CD4-positive, alpha-beta T cell treated with Interleukin-4 for 4 hours (primary cell): Measurements from ENCODE around the gene NOS1.

Source experiments
- DNase-seq: peaks from one replicate; pipeline ENCODE4 v3.0.0-alpha.2; 2020

NOS1 gene

DNA sequence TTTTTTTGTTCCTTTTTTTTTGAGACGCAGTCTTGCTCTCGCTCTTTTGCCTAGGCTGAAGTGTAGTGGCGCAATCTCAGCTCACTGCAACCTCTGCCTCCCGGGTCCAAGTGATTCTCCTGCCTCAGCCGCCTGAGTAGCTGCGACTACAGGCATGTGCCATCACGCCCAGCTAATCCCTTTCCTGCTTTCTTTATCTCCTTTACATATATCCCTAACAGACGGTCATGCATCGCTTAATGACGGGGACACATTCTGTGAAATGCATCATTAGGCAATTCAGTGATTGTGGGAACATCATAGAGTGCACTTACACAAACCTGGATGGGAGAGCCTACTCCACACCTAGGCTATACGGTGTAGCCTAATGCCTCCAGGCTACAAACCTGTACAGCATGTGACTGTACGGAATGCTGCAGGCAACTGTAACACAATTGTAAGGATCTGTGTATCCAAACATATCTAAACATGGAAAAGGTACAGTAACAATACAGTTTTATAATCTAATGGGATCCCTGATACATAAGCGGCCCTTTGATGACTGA lies 32.8 kb downstream of the NOS1 start:
- DNase-seq = no peak

DNA sequence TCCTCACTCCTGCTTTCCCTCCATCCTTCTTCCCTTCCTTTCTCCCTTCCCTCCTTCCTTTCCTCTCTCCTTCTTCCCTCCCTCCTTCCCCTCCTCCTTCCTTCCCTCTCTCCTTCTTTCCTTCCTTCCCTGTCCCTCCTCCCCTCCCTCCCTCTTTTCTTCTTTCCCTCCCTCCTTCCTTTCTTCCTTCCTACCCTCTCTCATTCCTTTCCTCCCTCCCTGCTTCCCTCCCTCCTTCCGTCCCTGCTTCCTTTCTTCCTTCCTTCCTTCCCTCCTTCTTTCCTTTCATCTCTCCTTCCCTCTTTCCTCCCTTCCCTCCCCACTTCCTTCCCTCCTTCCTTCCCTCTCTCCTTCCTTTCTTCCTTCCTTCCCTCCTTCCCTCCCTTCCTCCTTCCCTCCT lies 39.0 kb downstream of the NOS1 start:
- no peak for DNase-seq

DNA sequence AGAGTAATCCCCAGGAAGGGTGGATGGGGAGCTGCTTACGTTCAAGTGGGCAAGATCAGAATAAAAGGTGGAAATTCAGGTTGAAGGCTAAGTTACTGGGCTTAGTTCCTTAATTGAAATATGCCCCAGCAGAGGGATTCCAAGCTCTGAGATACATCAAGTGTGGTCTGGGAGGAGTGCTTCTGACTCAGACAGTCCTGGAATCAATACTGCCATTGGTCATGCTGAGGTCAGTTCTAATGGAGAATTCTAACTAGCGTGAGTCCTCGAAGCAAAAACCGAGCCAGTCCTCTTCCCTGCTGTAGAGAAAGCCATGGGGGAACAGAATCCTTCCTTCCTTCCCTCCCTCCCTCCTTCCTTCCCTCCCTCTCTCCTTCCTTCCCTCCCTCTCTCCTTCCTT lies 39.9 kb downstream of the NOS1 start:
- DNase-seq = no peak

DNA sequence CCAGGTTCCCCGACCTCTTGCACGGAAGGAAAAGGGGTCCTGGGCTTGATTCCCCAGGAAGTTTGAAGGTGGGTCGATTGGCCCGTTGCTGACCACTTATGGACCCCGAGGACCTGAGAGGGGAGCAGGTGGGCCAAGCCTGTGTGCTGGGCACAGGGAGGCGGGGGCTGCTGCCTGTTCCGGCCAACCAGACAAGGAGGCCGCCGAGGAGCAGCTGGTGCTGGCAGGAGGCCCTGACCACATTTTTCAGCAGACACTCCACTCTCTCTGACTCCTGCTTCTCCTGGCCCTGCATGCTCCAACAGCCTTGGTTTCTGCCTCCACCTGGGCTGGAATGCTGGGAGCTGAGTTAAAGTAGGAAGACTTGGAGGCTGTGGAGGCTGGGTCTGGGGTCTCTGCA lies 42.8 kb downstream of the NOS1 start:
- no peak for DNase-seq

DNA sequence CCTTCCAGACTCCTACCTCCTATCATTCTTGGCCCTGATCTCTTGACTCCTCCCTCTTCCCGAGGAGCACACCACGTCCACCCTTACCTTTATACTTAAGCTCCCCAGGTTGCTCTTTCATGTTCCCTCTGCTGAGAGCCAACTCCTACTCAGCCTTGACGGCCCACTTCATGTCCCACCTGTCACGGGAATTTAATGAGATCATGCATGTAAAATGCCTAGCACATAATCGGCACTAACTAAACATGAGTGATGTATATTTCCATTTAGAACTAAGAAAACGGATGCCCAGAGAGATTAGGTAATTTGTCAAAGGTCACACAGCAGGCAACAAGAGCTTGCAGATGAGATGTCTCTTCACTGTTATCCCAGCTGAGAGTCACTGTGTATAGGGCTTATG lies 45.1 kb downstream of the NOS1 start:
- no peak for DNase-seq

DNA sequence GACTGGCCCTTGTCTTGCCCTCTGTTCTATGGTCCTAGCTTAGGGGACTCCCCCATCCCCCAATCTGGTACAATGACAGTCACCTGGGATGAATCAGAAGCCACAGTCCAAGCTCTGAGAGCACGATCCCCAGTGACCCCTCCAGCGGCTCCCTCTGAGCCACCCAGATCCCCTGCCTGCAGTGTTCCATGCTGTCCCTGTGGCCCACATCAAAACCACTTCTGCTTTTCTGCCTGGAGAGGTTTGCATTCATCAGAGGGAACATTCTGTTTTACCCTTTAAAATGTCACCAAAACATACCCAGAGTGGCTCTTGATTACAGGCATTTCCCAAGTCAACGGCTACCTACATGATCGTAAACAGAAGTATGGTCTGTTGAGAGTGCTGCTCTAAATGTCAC lies 47.5 kb downstream of the NOS1 start:
- DNase-seq = no peak

DNA sequence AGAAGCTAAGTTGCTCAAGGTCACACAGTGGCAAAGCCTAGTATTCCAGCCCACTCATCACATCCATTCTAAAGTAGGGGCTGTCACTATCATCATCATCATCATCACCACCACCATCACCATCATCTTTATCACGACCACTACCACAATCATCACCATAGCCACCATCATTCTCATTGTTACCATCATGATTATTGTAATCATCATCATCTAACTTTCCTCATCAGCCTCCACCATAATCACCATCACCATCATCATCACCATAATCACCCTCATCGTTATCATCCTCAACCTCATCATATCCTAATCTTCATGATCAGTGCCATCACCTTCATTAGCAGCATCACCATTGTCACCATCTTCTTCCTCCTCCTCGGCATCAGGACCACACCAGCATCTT lies 48.7 kb downstream of the NOS1 start:
- DNase-seq = no peak

DNA sequence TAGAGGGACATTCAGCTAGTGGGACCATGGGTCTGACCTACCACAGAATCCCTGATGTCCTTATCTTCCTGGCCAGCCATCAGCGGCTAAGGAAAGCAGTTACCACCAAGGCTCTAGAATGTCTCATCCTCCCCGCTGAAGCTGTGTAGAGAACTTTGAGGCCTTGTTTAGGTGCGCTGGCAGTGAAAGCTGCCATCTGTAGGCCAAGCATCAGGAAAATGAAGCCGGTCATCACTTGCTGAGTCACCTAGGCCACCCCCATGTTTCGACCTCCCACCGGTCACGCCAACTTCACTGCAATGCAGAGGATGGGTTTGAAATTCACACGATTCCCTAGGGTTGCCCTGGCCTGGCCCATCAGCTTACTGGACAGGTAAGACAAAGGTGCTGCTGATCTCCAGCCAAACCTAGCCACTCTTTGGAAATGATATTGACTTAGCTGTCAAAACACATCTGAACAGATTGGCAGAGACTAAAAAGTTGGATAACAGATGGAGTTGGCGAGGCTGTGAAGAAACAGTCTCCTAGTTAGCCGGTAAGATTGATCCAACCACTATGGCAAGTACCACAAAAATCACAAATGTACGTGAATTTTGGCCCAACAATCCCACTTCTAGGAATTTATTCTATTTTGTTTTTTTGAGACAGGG lies 52.0 kb downstream of the NOS1 start:
- DNase-seq = no peak

DNA sequence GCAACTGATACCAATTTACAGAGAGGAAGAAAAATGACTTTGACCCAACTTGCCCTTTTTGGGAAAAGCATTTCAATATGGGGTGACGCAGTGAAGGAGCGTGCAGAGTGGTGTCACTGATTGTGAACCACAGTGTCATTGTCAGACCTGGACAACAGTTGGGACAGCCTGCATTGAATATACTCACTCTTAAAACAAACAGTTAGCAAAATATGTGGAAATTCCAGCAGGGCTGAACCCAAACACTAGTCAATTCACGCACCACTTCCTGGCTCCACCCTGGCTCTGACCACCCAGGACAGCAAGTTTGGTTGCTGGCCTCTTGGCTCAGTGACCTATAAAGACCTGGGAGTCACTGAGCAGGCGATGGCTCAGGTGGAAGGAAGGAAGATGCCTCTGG lies 61.3 kb downstream of the NOS1 start:
- no peak for DNase-seq

DNA sequence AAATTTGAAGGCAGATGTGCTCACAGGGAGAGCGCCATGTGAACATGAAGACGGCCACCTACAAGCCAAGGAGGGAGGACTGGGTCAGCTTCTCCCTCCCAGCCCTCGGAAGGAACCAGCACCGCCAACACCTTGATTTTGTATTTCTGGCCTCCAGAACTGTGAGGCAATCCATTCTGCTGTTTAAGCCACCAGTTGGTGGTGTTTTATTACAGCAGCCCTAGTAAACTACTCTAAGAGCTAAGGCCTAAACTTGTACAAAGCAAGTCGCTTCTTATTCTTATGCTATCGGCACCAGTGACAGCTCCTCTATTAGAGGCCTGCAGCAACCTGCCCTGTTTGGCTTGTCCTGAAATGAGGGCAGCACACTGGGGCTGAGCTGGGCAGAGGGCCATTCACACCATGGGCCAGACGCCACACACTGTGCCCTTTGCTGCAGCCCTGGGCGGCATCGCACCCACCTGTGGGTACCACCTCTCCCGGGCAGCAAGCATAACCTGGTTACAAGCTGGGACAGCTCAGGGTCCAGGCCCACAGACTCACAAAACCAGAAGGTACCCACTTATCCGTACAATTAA lies 62.7 kb downstream of the NOS1 start:
- no peak for DNase-seq

DNA sequence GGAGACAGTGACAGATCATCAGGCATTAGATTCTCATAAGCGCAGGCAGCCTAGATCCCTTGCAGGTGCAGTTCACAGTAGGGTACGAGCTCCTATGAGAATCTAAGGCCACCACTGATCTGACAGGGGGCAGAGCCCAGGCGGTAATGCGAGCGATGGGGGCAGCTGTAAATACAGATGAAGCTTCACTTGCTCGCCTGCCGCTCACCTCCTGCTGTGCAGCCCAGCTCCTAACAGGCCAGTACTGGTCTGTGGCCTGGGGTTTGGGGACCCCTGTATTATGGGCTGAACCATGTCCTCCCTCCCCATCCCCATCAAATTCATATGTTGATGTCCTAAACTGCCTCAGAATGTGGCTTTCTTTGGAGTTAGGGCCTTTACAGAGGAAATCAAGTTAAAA lies 63.2 kb downstream of the NOS1 start:
- DNase-seq = no peak

DNA sequence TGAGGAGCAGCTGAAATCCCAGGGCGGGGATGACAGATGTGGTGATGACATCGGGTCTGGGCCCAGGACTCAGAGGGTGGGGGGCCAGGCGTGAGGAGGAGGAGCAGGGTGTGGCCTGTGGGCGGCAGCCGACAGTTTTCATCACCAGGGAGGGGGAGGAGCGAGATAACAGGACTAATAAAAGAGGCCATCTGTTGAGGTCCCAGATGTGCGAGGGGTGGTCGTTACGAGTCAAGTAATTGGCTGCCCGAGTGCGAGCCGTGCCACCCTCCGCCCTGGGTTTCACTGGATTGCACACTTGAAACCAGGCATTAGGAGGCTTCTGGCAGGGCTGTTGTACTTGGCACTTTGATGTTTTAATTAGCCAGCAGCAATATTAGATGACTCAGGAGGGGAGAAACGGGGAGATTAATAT lies 67.2 kb downstream of the NOS1 start:
- no peak for DNase-seq

DNA sequence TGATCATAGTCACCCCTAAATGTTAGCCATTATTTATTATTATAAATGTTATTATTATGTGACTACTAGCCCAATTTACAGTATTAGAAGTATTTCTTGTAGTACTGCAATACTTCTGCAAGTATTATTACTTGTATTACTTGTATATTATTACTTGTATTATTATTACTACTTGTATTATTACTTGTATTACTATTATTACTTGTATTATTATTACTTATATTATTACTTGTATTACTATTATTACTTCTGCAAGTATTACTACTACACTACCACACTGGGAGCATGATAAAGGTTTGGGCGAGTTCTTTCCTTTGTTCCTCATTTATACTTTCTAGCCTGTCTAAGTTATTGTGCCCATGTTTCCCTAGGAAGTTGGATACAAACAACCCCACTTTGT lies 67.9 kb downstream of the NOS1 start:
- DNase-seq = no peak

DNA sequence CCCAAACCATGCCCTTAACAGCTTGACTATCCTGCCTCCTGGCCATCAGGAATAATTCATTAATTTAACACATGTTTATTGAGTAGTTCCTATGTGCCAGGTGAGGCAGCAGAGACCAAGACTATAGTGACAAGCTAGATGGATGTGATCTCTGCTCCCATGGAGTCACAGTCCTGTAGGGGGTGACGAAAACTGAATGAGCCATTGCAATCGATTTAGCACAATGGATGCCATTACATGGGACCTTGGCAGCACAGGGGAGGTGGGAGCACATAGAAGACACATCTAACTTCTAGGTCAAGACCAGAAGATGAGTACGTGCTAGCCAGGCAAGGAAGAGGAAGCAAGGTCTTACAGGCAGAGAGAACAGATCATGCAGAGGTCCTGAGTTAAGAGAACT lies 68.7 kb downstream of the NOS1 start:
- DNase-seq = no peak

DNA sequence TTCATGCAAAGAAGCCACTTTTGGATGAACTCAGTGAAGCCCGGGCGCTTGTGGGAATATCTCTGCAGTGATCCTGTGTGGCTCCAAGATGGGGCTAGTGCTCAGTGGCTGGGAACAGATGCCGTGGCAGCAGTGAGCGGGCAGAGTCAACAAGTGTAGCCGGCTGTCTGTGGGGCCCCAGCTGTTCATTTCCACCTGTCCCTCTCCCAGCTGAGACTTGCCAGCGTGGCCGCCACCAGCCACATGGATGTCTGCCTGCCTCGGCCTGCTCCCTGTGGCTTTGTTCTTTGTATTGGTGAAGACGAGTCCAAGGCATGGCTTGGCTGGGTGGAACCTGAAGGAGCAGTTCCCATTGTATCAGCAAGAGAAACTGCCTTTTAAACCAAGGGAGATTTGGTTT lies 77.3 kb downstream of the NOS1 start:
- DNase-seq = no peak

DNA sequence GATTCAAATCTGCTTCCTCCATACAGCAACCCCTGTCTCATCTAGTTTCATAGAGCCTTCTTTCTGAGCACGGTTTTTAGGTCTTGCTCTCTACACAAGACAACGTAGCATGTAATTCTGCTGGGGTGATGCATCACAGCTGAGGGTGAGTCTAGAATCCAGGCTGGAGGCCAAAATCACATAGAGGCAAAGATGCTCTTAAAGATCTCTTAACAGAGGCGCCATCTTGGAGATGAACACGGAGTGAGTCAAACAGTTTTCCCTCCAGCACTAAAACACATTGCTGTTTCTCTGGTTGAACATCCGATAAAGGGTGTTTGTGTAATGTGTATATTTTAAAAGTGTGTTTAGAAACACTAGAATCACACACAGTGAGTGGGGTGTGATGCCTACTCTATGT lies 78.9 kb downstream of the NOS1 start:
- DNase-seq = no peak

DNA sequence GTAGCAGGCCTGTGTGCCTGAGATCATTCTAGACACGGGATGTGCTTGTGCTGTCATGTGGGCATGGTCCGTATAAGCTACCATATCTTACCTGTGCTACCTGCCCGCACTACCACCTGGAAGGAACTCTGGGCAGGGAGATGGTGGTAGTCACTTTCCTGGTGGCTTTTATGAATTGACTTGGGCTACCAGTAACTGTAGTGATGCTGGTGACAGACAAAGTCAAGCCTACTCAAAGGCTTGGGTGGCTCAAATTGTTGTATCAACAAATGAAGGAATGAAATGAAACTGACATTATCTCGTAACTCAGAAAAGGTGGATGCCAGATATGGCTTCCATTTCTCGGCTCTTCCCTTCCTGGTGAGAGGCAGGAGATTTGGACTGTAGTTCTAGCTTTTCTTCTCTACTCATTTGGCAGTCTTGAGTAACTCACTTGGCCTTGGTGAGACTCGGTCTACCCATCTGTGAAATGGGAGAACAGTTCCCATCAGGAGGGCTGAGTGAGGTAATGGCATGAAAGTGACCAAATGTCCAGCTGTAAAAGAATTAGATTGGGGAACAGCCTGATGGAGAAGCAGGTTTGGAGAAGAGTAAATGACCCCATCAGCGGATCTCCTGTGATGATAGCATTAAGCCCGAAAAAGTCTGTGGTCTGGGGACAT lies 81.3 kb downstream of the NOS1 start:
- DNase-seq = no peak

DNA sequence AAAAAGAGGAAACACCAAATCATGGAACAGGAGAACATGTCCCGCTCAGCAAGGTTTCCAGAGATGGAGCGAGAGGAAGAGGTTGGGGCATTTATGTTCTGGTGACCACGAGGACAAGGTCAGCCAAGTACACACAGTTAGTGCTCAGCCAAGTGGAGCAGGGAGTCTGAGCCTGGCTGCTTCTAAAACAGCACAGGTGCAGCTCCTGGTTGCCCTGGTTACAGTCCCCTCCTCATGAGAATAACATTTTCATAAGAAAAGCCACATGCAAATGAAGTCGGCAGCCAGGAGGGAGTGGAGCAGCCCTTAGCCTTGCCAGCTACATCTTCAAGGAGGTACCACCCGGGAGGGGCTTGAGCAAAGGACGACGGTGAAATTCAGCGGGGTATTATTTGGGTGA lies 81.8 kb downstream of the NOS1 start:
- DNase-seq = no peak

DNA sequence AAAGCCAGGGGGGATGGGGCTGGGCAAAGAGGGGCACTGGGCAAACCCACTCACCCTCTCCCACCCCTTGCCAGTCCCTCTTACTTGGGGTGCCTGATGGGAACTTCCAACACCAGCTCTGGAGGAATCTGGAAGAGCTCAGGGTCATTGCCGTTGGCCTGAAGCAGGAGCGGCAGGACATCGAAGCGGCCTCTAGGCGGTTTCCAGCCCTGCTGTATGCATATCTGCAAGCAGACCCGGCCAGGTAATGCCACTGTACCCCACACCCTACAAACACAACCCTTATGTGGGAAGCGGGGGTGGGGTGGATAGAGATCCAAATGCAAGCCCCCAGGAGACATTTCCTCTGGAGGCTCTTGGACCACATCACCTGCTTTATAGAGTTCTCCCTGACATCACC lies 83.6 kb downstream of the NOS1 start:
- no peak for DNase-seq

DNA sequence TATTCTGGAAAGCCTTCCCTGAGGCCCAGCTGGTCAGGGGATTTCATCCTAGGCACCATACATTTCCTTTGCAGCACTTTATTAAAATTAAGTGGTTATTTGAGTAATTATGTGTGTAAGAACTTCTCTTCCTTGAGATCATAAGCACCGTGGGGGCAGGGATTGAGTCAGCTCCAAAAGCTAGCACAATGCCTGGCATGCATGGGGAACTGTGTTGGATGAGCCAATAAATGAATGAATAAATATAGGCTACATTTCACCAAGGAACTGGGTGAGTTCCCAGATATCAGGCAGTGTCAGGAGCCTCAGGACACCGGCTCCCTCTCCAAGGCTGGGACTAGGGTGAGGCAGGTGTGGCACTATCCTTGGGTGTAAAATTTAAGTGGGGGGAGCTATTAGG lies 88.3 kb downstream of the NOS1 start:
- no peak for DNase-seq

DNA sequence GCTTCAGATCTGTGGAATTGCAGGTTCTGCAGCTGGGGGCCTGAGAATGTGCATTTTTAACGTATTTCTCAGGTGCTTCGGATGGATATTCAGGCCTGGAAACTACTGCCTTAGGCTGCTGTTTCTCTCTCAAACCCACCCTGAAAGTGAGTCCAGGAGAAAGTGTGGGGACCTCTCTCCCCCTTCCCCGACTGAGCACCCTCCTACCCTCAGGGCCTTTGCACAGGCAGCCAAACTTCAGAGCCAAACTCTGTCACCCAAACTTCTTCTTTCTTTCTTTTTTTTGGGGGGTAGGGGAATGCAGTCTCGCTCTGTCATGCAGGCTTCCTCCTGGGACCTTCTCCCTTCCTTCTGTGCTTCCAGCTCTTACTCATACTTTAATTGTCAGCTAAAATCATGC lies 88.7 kb downstream of the NOS1 start:
- DNase-seq = no peak

DNA sequence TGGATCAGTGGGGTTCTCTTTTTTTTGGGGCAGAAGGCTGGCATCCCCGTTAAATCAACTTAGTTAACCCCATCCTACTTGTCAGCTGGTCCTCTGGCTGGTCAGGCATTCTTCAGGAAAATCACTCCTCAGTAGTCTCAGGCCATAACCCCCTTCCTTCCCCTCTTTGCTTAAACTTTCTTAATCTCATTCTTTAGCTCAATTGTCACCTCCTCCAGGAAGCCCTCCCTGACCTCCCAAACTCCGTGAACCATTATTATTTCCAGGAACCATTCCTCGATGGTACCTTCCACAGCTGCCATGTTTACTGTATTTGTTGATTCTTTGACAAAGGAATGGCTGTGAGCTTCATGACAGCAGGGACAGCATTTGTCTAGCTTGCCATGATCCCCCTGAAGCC lies 98.7 kb downstream of the NOS1 start:
- DNase-seq = no peak

DNA sequence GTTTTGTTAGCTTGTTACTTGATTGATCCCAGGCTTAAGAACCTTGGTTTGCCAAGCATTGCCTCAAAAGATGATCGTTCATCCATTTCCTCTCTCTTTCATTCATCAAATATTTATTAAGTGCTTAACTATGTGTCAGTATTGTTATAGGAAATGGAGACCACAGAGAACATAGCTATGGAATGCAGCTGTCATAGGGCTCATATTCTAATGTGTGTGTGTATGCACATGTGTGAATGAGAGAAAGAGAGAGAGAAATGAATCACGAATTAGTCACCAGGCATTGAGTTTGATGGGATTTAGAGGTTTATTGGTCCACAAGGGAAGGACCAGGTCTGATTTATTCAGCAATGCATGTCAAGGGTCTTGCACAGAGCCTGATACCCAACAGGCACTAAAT lies 100.2 kb downstream of the NOS1 start:
- no peak for DNase-seq

DNA sequence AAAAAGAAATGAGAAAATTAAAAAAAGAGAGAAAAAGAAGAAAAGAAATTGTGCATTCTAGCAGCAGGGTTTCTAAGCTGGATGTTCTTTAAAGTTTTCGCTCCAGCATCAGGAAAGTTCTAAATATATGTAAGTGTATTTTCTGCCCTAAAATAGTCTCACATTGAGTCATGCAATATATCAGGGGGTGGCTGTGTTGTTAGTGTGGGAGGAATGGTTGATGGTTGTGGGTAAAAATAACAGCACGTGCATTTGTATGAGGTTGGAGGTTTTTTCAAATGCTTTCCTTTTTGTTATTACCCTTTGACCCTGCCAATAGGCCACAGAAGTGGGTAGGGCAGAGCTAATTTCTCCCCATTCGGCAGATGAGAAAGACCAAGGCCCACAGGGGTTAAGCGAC lies 106.0 kb downstream of the NOS1 start:
- DNase-seq = no peak

DNA sequence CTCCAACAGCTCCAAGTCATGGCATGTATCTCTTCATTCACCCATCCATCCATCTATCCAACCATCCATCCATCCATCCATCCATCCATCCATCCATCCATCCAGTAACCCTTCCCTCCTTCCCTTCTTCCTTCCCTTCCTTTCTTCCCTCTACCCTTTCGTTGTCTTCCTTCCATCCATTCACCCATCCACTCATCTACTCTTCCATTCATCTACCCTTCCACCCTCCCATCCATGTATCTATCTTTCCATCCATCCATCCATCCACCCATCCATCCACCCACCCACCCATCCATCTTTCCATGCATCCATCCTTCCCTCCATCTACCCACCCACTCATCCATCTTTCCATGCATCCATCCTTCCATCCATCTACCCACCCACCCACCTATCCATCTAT lies 117.9 kb downstream of the NOS1 start:
- no peak for DNase-seq
